22Rv1 (cell line): ENCODE measurements around the gene PGD.

ENCODE experiments used
- ZFX ChIP-seq: fragments of 450-650 bp; IDR thresholded peaks from 2 replicates; pipeline ENCODE4 v1.6.1; 2017; ENCODE audit warnings: antibody characterized with exemption, borderline replicate concordance
- TF ChIP-seq, protein P1 (sequence below): fragments of 450-650 bp; IDR thresholded peaks from 2 replicates; pipeline ENCODE4 v1.5.1; 2017; ENCODE audit warnings: mild to moderate bottlenecking

DNA sequence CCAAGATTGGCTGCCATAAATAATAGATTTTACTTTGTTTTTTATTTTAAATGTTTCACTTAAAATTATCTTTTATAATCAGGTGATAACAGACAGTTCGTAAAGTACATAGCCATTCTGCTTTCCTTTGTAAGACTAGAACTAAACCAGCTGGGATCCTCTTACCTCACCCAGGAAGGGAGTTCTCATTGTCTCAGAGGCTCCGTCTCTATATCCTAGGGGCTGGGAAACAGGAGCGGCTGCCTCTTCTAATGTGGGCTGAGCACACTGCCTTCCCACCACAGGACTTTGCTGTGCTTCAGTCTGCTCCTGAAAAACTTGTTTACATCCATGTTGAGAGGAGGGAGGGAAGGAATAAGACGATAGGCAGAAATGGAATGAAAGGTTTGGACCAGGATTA is 45.6 kb upstream of the PGD start:
- TF ChIP-seq, protein P1, sequence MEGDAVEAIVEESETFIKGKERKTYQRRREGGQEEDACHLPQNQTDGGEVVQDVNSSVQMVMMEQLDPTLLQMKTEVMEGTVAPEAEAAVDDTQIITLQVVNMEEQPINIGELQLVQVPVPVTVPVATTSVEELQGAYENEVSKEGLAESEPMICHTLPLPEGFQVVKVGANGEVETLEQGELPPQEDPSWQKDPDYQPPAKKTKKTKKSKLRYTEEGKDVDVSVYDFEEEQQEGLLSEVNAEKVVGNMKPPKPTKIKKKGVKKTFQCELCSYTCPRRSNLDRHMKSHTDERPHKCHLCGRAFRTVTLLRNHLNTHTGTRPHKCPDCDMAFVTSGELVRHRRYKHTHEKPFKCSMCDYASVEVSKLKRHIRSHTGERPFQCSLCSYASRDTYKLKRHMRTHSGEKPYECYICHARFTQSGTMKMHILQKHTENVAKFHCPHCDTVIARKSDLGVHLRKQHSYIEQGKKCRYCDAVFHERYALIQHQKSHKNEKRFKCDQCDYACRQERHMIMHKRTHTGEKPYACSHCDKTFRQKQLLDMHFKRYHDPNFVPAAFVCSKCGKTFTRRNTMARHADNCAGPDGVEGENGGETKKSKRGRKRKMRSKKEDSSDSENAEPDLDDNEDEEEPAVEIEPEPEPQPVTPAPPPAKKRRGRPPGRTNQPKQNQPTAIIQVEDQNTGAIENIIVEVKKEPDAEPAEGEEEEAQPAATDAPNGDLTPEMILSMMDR = no peak
- no peak for TF ChIP-seq ZFX
